ENCODE results near the gene FOXK1. TPM values are rescaled to one million over a fixed set of nuclear protein-coding genes. Genes with fewer than 3 reads are reported as not detected.
A peak's percentile ranks its signal among the peaks of the same experiment; 100 is the strongest.

FOXK1 gene
- total RNA-seq, 2 donors from 2014 or later = 19.9 to 28.3 TPM

GRCh38 chr7:4712281-4713182 lies 30.4 kb downstream of the FOXK1 start:
- DNase-seq (peak in 1 of 2 donors; percentile 31), ATAC-seq (peak; percentile 93)
- intact Hi-C loops (cut with DNase I, micrococcal nuclease) = no loop called here

- ATAC-seq = no peak
- intact Hi-C loops (cut with DNase I, micrococcal nuclease) = no loop called here
- no peak for DNase-seq
Measured at GRCh38 chr7:4713183-4713784, 31.2 kb downstream of the FOXK1 start.

GRCh38 chr7:4714161-4714700 lies 32.1 kb downstream of the FOXK1 start:
- DNase-seq (no peak), ATAC-seq (no peak)
- intact Hi-C loops (cut with DNase I, micrococcal nuclease) = no loop called here

GRCh38 chr7:4714767-4715409 lies 32.8 kb downstream of the FOXK1 start:
- ATAC-seq (no peak), DNase-seq (no peak)
- intact Hi-C loops (cut with DNase I, micrococcal nuclease) = no loop called here

DNA sequence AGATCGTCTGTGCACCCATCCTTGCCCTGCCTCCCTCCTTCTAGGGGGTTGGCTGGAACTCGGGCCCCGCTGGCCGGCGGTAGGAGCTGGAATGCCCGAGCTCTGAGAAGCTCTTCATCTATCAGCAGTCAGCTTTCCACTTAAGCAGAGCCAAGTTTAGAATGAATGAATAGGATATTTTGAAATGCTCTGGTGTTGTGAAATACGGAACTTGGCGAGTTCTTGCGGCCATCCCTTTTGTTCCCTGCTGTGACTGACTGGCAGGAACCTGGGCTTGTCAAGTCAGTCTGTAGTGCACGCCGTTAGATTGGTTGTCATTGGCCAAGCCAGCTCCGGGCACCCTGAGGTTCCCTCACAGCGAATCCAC lies 33.3 kb downstream of the FOXK1 start:
- ATAC-seq (no peak), DNase-seq (peak in 1 of 2 donors; percentile 46)
- intact Hi-C loops (cut with DNase I, micrococcal nuclease) = no loop called here

DNA sequence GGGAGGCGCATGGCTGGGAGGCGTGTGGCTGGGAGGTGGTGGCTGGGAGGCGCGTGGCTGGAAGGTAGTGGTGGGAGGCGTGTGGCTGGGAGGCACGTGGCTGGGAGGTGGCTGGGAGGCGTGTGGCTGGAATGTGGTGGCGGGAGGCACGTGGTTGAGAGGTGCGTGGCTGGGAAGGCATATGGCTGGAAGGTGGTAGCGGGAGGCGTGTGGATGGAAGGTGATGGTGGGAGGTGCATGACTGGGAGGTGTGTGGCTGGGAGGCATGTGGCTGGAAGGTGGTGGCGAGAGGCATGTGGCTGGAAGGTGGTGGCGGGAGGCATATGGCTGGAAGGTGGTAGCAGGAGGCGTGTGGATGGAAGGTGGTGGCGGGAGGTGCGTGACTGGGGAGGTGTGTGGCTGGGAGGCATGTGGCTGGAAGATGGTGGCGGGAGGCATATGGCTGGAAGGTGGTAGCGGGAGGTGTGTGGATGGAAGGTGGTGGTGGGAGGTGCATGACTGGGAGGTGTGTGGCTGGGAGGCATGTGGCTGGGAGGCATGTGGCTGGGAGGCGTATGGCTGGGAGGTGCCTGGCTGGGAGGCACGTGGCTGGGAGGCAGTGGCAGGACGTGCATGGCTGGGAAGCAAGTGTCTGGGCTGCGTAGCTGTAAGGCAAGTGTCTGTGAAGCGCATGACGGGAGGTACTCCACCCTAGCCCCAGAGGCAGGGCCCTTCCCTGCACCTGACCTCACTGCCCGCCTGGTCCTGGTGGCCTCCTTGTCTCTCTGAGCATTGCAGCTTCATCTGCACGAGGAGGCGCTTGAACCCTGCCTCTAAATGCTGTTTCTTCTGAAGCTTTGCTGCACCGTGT lies 35.1 kb downstream of the FOXK1 start:
- no peak for ATAC-seq
- intact Hi-C loops (cut with DNase I, micrococcal nuclease) = no loop called here
- no peak for DNase-seq

DNA sequence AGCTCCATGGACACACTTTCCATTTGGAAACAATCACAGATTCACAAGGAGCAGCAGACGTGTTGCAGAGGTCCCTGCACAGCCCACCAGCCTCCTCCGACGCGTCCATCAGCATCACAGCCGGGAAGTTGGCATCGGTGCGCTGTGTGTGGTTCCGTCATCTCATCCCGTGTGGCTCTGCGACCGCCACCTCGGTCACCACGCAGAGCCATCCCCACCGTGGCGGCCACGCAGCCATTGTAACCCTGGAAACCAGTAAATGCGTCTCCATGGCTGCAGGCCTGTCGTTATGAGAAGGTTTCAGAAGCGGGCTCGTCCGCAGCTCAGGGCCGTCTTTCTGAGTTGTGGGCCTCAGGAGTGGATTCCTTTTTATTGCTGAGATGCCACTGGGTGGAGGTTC lies 36.0 kb downstream of the FOXK1 start:
- intact Hi-C loops (cut with DNase I, micrococcal nuclease) = no loop called here
- no peak for ATAC-seq
- no peak for DNase-seq

- no peak for ATAC-seq
- no peak for DNase-seq
- intact Hi-C loops (cut with DNase I, micrococcal nuclease) = no loop called here
Measured at GRCh38 chr7:4720225-4720624, 38.1 kb downstream of the FOXK1 start.

DNA sequence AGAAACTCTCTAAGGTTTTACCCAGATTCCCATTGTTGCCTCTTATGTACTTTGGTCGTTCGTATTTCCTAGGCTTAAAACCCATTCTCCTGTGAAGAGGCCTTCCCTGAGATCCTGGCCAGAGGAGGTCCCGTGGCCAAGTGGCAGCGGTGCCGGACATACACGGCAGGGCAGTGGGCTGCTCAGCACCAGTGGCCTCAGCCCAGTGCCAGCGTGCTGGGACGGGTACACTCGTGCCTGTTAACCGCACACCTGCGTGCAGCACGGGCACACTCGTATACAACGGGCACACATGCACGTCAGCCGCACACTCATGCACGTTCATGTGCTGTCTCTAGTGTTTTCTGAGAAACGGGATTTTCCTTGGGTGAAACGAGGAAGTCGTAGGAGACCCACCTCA lies 40.2 kb downstream of the FOXK1 start:
- ATAC-seq = no peak
- intact Hi-C loops (cut with DNase I, micrococcal nuclease) = no loop called here
- DNase-seq = no peak

DNA sequence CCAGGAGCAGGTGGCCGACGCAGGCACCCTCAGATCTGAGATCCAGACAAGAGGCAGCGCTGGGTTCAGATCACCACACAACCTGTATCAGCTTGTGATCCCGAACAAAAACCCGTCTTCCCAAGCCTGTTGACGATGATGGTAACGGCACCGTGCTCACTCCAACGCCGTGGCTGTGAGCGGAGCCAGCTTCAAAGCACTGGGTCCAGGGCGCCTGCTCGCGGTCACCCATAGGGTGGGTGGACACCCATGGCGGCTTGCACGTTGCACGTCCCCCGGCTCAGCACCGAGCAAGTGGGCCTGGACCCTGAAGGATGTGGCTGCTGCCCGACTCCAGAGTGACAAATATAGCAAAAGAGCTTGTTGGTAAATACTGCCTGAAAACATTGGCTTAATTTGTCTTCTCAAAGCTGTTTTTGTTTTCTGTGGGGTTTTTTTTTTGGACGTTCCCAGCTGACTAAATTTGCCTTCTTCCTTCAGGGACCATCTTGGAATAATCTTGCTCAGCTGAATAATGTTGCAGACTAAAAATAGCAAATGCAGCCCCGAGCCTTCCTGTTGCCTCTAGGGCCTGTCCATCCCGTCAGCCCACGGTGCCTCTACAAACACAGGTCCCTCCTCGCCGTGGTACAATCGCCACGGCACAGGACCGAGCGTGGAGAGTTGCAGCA lies 41.0 kb downstream of the FOXK1 start:
- no peak for DNase-seq
- ATAC-seq = no peak
- intact Hi-C loops (cut with DNase I, micrococcal nuclease) = no loop called here

DNA sequence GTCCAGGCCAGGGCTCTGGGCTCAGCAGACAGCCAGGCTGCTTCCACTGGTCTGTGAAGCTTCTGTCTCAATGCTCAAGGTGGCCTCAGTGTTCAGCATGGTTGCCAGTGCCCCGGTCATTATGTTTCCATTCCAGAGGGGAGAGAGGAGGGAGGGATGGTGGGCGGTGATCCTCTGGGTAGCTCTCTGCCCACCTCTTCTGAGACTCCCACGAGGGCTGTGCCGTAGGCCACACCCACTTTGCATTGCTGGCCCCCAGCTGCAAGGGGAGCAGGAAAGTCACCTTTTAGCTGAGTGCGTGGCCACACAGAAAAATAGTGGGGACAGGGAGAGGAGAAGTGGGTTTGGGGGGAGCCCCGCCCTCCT lies 42.5 kb downstream of the FOXK1 start:
- ATAC-seq = peak; percentile 15
- no peak for DNase-seq
- intact Hi-C loops (cut with DNase I, micrococcal nuclease) = no loop called here

DNA sequence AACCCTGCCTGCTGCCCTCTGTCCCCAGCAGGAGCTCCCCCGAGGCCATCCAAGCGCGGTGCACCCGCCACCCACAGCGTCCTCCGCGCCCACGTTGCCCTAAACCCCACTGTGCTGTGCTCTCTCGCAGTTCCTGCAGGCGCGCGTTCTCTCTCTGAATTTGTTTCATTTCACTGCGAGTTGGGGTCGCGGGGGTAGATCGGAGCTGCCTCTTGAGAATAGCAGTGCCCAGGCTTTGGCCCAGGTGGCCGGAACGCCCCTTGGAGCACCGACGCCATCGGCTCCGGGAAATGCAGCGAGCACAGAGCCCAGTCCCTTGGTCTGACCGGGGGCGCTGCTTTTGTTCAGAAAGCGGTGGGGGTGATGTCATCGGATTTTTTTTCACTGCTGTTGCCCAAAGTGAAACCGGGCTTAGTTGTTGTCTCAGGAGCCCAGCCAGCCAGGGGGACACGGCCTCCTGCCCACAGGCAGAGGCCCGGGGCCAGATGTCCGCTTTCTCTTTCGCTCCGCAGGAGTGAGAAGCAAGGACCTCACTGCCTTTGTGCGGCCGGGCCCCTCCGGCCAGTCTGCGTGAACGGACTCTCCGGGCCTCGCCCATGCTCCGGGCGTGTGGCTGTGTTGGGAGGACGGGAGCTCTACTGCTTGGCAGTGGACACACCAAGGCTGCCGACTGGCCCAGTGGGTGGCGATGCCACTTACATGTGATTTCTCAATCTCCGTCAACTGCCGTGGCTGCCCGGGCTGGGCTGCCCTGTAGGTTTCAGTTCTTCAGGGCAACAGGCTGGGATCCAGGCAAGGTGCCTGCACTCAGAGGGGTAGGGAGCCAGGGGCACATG lies 43.1 kb downstream of the FOXK1 start:
- peak; percentile 57 to 71 for DNase-seq
- intact Hi-C loops (cut with DNase I, micrococcal nuclease) = no loop called here
- peak; percentile 75 for ATAC-seq

DNA sequence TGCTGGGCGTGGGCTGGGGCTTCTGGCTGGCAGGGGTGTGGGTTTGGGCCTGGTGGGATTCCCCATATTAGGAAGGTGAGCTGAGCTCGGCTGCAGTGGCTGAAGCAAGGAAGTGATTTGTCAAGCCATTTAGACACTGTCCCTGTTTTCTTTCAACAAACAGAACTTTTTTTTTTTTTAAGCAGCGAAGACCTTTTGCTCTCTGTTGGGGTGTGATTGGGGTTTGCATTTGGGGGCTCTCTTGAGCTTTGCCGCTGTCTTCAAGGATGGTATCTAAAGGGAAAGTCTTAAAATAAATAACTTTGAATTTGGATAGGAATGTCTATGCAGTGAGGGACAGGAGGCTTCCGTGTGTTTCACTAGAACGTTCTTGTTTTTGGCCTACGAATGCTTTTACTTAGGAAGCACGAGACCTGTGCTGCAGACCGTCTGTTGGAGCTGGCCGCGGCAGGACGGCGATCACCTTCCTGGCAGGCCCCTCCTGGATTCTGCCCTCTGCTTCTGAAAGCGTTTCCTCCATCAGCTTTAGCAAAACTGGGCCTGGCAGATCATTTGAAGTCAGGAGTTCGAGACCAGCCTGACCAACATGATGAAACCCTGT lies 43.9 kb downstream of the FOXK1 start:
- DNase-seq = no peak
- intact Hi-C loops (cut with DNase I, micrococcal nuclease) = no loop called here
- ATAC-seq = no peak

GRCh38 chr7:4726566-4726965 lies 44.5 kb downstream of the FOXK1 start:
- ATAC-seq (no peak), DNase-seq (no peak)
- intact Hi-C loops (cut with DNase I, micrococcal nuclease) = no loop called here

DNA sequence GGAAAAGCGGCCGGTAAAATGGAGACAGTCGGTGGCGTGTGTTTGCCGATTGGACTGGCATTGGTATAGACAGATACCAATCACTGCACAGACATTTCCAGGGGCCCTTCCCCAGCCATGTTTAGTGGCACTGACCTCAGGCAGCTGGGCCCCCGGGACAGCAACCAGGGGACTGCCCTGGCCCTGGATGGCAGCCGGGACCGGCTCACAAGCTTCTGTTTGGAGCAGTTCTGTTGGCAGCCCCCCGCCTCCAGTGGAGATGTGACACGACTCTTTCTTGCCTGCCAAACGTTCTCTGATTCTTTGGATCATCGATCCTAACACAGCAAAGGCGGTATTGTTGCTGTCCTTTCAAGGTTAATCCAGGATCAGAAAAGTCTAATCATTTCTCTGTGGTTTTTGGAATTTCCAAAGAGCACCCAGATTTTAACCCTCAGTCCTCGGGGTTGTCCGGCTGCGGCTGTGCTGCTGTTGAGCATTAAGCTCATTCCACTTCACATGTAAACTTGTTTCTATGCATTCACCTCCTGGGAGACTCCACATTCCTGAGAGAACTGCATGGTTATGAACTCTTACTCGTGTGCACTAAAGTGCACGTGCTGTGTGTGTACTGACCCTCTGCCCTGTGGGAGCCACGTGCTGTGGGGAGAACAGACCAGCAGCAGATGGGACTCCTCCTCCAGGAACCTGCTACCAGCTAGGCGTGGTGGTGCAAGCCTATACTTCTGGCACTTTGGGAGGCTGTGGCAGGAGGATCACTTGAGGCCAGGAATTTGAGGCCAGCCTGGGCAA lies 46.0 kb downstream of the FOXK1 start:
- intact Hi-C loops (cut with DNase I, micrococcal nuclease) = no loop called here
- no peak for DNase-seq
- ATAC-seq = no peak

- no peak for ATAC-seq
- DNase-seq = no peak
- intact Hi-C loops (cut with DNase I, micrococcal nuclease) = no loop called here
Measured at GRCh38 chr7:4729266-4729665, 47.2 kb downstream of the FOXK1 start.

DNA sequence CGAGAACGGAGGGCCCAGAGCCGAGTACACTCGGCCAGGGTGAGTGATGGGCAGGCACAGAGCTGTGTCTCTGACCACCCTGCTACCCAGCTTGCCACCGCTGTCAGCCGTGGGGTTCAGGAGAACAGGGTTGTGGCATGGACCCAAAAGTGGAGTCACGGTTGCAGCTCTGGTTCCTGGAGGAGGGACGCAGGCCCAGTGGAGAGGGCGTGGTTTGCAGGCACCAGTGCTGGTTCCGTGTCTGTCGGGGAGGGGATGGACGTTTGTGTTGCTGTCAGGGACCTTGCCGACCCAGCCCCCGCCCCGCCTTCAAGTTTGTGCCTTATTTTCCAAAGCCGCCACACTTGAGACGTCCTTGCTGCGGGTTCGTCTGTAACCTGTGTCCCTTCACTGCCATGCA lies 48.2 kb downstream of the FOXK1 start:
- ATAC-seq (no peak), DNase-seq (no peak)
- intact Hi-C loops (cut with DNase I, micrococcal nuclease) = no loop called here
